ENCODE results near the gene MYBPC3. TPM values are rescaled to one million over a fixed set of nuclear protein-coding genes. Genes with fewer than 3 reads are reported as not detected.

Gene MYBPC3
- not detected in 2 replicates for total RNA-seq

DNA sequence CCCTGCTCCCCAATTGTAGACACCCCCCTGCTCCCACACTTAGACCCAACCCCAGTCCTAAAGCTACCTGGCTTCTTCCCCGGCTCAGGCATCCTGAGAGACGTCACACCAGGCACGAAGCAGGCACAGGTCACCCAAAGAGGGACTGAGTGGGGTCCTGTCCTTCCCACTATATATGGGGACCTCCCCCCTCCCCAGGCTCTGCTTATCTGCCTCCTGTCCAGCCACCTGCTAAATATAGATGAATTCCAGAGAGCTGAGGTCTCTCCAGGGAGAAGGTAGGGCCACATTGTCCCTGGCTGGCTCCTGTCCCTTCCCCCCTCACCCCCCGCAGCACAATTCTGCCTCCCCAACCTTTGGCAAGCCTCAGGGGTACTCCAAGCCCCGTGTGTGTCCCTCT, at the start of gene MYBPC3:
Gene MYBPC3, minus strand, starts transcription at position 147 of the 400 bp plus-strand sequence. Its CDS starts 55 bp downstream, at position 92.

DNA sequence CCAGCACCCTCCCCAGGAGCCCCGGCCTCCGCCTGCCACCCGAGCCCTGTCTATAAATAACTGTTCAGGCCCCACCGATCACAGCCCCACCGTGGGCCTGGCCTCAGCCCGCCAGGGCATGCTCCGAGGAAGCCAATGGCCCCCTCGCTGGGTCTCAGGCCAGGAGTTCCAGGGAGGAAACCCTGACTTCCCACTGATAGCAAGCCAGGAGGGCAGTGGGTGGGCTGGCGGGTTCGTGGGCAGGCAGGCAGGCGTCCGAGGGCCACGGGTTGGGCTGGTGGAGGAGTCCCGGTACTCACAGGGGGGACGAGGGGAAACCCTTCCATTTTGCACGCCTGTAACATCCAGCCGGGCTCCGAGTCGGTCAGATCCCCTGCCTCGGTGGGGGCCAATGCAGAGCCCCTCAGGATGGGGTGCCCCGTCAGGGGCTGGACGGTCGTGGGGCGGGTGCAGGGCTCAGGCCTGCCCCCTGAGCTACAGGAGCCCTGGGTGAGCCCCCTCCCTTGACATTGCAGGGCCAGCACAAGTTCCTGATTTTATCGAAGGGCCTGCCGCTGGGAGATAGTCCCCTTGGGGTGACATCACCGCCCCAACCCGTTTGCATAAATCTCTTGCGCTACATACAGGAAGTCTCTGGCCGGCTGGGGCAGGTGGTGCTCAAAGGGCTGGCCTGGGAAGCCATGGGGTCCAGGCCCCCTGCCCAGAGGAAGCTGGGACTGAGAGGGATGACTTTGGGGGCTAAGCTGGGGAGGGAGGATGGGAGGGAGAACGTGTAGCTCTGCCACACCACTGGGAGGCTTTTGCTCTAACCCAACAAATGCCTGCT, 25.7 kb upstream of the MYBPC3 start, which contains the start of gene SPI1:
Gene SPI1, minus strand, starts transcription at position 538 of the 826 bp plus-strand sequence. Its CDS starts 194 bp downstream, at position 344.

Small RNA genes within 50 kb of the gene (small RNA-seq; reads per million reads assigned to genes)
- gene MIR4487 = not detected

Other genes starting within 250 kb of the MYBPC3 start
- gene ARFGAP2, start 175.8 kb downstream of the MYBPC3 start, total RNA-seq = 97.2 and 131 TPM in 2 replicates
- gene PACSIN3, start 166.3 kb downstream of the MYBPC3 start, total RNA-seq = 34.6 and 38.9 TPM in 2 replicates
- gene DDB2, start 137.7 kb downstream of the MYBPC3 start, total RNA-seq = 29.0 and 39.0 TPM in 2 replicates
- 31.0 and 35.3 TPM in 2 replicates for gene ACP2, start 103.9 kb downstream of the MYBPC3 start, total RNA-seq
- 10.6 and 11.1 TPM in 2 replicates for gene NR1H3, start 94.7 kb downstream of the MYBPC3 start, total RNA-seq
- 17.6 and 19.5 TPM in 2 replicates for gene MADD, start 82.6 kb downstream of the MYBPC3 start, total RNA-seq
- not detected in 2 replicates for gene SPI1, start 25.8 kb upstream of the MYBPC3 start, total RNA-seq
- 69.6 and 83.8 TPM in 2 replicates for gene SLC39A13, start 55.9 kb upstream of the MYBPC3 start, total RNA-seq
- gene PSMC3, start 73.7 kb upstream of the MYBPC3 start, total RNA-seq = 146 and 156 TPM in 2 replicates
- gene RAPSN, start 96.4 kb upstream of the MYBPC3 start, total RNA-seq = 0.11 TPM in 1 of 2 replicates, not detected in the other
- gene CELF1, start 200.4 kb upstream of the MYBPC3 start, total RNA-seq = 78.7 and 98.0 TPM in 2 replicates
- gene PTPMT1, start 212.9 kb upstream of the MYBPC3 start, total RNA-seq = 46.7 and 47.8 TPM in 2 replicates
- gene KBTBD4, start 226.3 kb upstream of the MYBPC3 start, total RNA-seq = 28.7 and 33.5 TPM in 2 replicates
- 57.8 and 60.0 TPM in 2 replicates for gene NDUFS3, start 226.4 kb upstream of the MYBPC3 start, total RNA-seq
- gene FAM180B, start 234.0 kb upstream of the MYBPC3 start, total RNA-seq = 0.11 and 0.26 TPM in 2 replicates
- 0.22 and 0.26 TPM in 2 replicates for gene C1QTNF4, start 241.7 kb upstream of the MYBPC3 start, total RNA-seq

Data from articular chondrocyte of knee joint (primary cell).